ENCODE data around the gene PGPEP1. TPM values are rescaled to one million over a fixed set of nuclear protein-coding genes. Genes with fewer than 3 reads are reported as not detected.

Gene PGPEP1
- polyA plus RNA-seq, 1 of the 3 experiments (the other 2 are of a cell fraction): 13.8 TPM

GRCh38 chr19:18308948-18309325, 31.5 kb upstream of the PGPEP1 start:
- DNase-seq: no peak
- no peak overlapping the region for H3K9ac ChIP-seq
- no peaks in the 10 kb centered on the region; the same call in 1 of the 2 replicates for H3K79me2 ChIP-seq (ENCODE audit: insufficient read depth)
- peaks cover 16% of the 10 kb centered on the region for H3F3A ChIP-seq (replicated peaks; ENCODE audit: insufficient read depth)
- no peak overlapping the region for H3K27ac ChIP-seq (ENCODE audit: low read depth in 2 of 2, low read length in 1 of 2)
- CTCF ChIA-PET: interaction anchor here (0.8 kb wide), 1 partner anchor 16 kb away, joined by 3 read pairs; no protein-coding TSS in a partner anchor
- H3K4me1 ChIP-seq (ENCODE audit: control insufficient read depth in 1 of 2, insufficient read depth in 2 of 2, low read depth in 1 of 2, low read length in 1 of 2): peaks cover 17 to 19% of the 10 kb centered on the region in 2 experiments; a peak in 3 of 4 replicates
- POLR2A ChIA-PET: interaction anchor here (1.1 kb wide), 1 partner anchor 9 kb away, joined by 3 read pairs; no protein-coding TSS in a partner anchor
- no peak for TF ChIP-seq TEAD4 (IDR thresholded peaks at IDR 0.05; ENCODE audit: borderline replicate concordance, insufficient read depth)
- no peak for TF ChIP-seq RFX5 (IDR thresholded peaks at IDR 0.05; ENCODE audit: low read length)
- TF ChIP-seq, protein P1, sequence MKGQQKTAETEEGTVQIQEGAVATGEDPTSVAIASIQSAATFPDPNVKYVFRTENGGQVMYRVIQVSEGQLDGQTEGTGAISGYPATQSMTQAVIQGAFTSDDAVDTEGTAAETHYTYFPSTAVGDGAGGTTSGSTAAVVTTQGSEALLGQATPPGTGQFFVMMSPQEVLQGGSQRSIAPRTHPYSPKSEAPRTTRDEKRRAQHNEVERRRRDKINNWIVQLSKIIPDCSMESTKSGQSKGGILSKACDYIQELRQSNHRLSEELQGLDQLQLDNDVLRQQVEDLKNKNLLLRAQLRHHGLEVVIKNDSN (IDR thresholded peaks at IDR 0.05; ENCODE audit: borderline replicate concordance, low read depth): no peak
- no peak for TF ChIP-seq EZH2phosphoT487 (IDR thresholded peaks at IDR 0.05; ENCODE audit: borderline replicate concordance, low read depth)
- no peak for TF ChIP-seq MAX (IDR thresholded peaks at IDR 0.05; ENCODE audit: low read depth)
- no peak for TF ChIP-seq FOSL2 (IDR thresholded peaks at IDR 0.05; ENCODE audit: borderline replicate concordance, low read depth)
- TF ChIP-seq ELF1 (IDR thresholded peaks at IDR 0.05): no peak
- no peak for TF ChIP-seq TCF12 (IDR thresholded peaks at IDR 0.05)
- no peak for TF ChIP-seq CTCF (IDR thresholded peaks at IDR 0.05)
- TF ChIP-seq RXRA (IDR thresholded peaks at IDR 0.05; ENCODE audit: borderline replicate concordance, low read depth): no peak
- no peak for TF ChIP-seq SIN3A (IDR thresholded peaks at IDR 0.05; ENCODE audit: borderline replicate concordance, low read depth, low read length)
- TF ChIP-seq FOXM1 (IDR thresholded peaks at IDR 0.05; ENCODE audit: low read depth): no peak
- no peak for TF ChIP-seq RAD21 (IDR thresholded peaks at IDR 0.05; ENCODE audit: low read length)
- TF ChIP-seq NRF1 (IDR thresholded peaks at IDR 0.05; ENCODE audit: low read depth, low read length): no peak
- no peak for TF ChIP-seq EP300 (IDR thresholded peaks at IDR 0.05; ENCODE audit: borderline replicate concordance in 1 of 2, low read depth in 1 of 2, low read length in 1 of 2)
- no peak overlapping the region for H2AFZ ChIP-seq (ENCODE audit: low read depth)
- no peaks in the 10 kb centered on the region for H3K9me2 ChIP-seq
- no peaks in the 10 kb centered on the region for H3K27me3 ChIP-seq (ENCODE audit: insufficient read depth)
- peaks cover 5 to 49% of the 10 kb centered on the region in 2 experiments for H3K36me3 ChIP-seq (replicated peaks in 1 of 2; ENCODE audit: control insufficient read depth in 1 of 2, insufficient read depth in 2 of 2, low read length in 1 of 2)
- H4K20me1 ChIP-seq (ENCODE audit: insufficient read depth): no peaks in the 10 kb centered on the region
- no peak overlapping the region for H3K4me2 ChIP-seq
- WGBS (ENCODE audit: low lambda C conversion rate): 100% methylated on average over 1 of the region's 7 CpGs
- H3K4me3 ChIP-seq (ENCODE audit: low read depth in 2 of 2, low read length in 1 of 2): no peak overlapping the region
- no peaks in the 10 kb centered on the region for H3K9me3 ChIP-seq

GRCh38 chr19:18309525-18310064, 30.8 kb upstream of the PGPEP1 start:
- H3K9ac ChIP-seq: no peak overlapping the region
- no peaks in the 10 kb centered on the region for H3K27me3 ChIP-seq (ENCODE audit: insufficient read depth)
- ChIA-PET CTCF (interaction anchor here (0.8 to 9.7 kb wide), 2 partner anchors 15 to 30 kb away, joined by 3 to 103 read pairs; partner anchors contain the start of gene JUND), POLR2A (no interaction called here)
- H3K4me1 ChIP-seq (ENCODE audit: control insufficient read depth in 1 of 2, insufficient read depth in 2 of 2, low read depth in 1 of 2, low read length in 1 of 2): peaks cover 10 to 12% of the 10 kb centered on the region in 2 experiments; a peak in 3 of 4 replicates
- no peaks in the 10 kb centered on the region for H4K20me1 ChIP-seq (ENCODE audit: insufficient read depth)
- no peak overlapping the region for H2AFZ ChIP-seq (ENCODE audit: low read depth)
- H3K27ac ChIP-seq (ENCODE audit: low read depth in 2 of 2, low read length in 1 of 2): no peak overlapping the region
- H3K36me3 ChIP-seq (replicated peaks in 1 of 2; ENCODE audit: control insufficient read depth in 1 of 2, insufficient read depth in 2 of 2, low read length in 1 of 2): peaks cover 10 to 49% of the 10 kb centered on the region in 2 experiments
- no peaks in the 10 kb centered on the region; the same call in 1 of the 2 replicates for H3K79me2 ChIP-seq (ENCODE audit: insufficient read depth)
- no peak overlapping the region for H3K4me2 ChIP-seq
- H3F3A ChIP-seq (replicated peaks; ENCODE audit: insufficient read depth): peaks cover 10% of the 10 kb centered on the region
- TF ChIP-seq RFX5 (IDR thresholded peaks at IDR 0.05; ENCODE audit: low read length) (no peak), YY1 (IDR thresholded peaks at IDR 0.05; ENCODE audit: low read depth) (no peak)
- TF ChIP-seq, protein P1 (IDR thresholded peaks at IDR 0.05; ENCODE audit: borderline replicate concordance, low read depth): no peak
- no peaks in the 10 kb centered on the region for H3K9me2 ChIP-seq
- DNase-seq: no peak
- no peak overlapping the region for H3K4me3 ChIP-seq (ENCODE audit: low read depth in 2 of 2, low read length in 1 of 2)
- H3K9me3 ChIP-seq: no peaks in the 10 kb centered on the region
- 97% methylated on average over 14 of the region's 33 CpGs for WGBS (ENCODE audit: low lambda C conversion rate)

Measured in SK-N-SH (cell line).